Psoas muscle (tissue), 8 donors: Measurements from ENCODE around the gene GHRH. TPM values are rescaled to one million over a fixed set of nuclear protein-coding genes. Genes with fewer than 3 reads are reported as not detected.

Experiments
- ATAC-seq, 4 donors: fragments of 200-7000 bp; cut with Tn5 transposase; one replicate each; pipeline ENCODE4 v1.9.1; 2020; ENCODE audit warnings: moderate library complexity in 3 of 4, mild to moderate bottlenecking in 2 of 4
- DNase-seq, 2 donors: peaks; one replicate each; pipeline ENCODE4 v3.0.0-alpha.2; 2020
- H3K27ac ChIP-seq: fragments of 200-600 bp; one replicate; pipeline ENCODE4 v1.8.0; 2022
- H3K27me3 ChIP-seq, 3 donors: fragments of 200-600 bp in 1 of 3; one replicate each; pipeline versions ENCODE4 v1.6.1 to v1.8.0; 2013 to 2022; ENCODE audit warnings: low read length in 2 of 3, mild to moderate bottlenecking in 2 of 3, moderate library complexity in 1 of 3; ENCODE audit not compliant: insufficient read depth in 3 of 3
- H3K36me3 ChIP-seq, 2 donors: fragments of 200-600 bp in 1 of 2; one replicate each; pipeline versions ENCODE4 v1.6.1 to v1.8.0; 2013 to 2022; ENCODE audit warnings: low read depth in 1 of 2, mild to moderate bottlenecking in 1 of 2, moderate library complexity in 1 of 2; ENCODE audit not compliant: insufficient read depth in 1 of 2
- H3K4me1 ChIP-seq: fragments of 200-600 bp; one replicate; pipeline ENCODE4 v1.8.0; 2022
- H3K4me3 ChIP-seq: fragments of 200-600 bp; one replicate; pipeline ENCODE4 v1.8.0; 2022; ENCODE audit warnings: mild to moderate bottlenecking
- H3K9me3 ChIP-seq: fragments of 200-600 bp; one replicate; pipeline ENCODE4 v1.8.0; 2022
- WGBS, 3 donors: extraction: QIAGEN DNeasy Blood & Tissue Kit; methylation state at CpG; one replicate each; pipeline versions ENCODE4 v1.1.6 to v1.1.7; 2013; 5-methylcytosine and 5-hydroxymethylcytosine counted together
- intact Hi-C, 2 donors: fragments of 100-400 bp; cut with DNase I; formaldehyde crosslinking; loops; one replicate each; pipeline versions ENCODE4 v1.11.0 to v1.14.2; 2022
- polyA plus RNA-seq, 3 donors: library from polyadenylated mRNA; stranded (reverse); fragments of 200-250 nt; gene quantifications; one replicate each; pipeline ENCODE4 v1.2.3, GENCODE V29; 2013
- total RNA-seq, 4 donors: library from RNA; stranded (reverse); fragmentation: NEBNext Ultra II Directional in 2 of 4; extraction: Animal tissue kit (Norgen Biotek cat#: 25700) in 2 of 4; gene quantifications; one replicate each; pipeline versions ENCODE4 v1.2.1 to v1.2.4, GENCODE V29; 2021 to 2023
- TF ChIP-seq, protein P1 (sequence below): fragments of 200-600 bp; IDR thresholded peaks from one replicate; pipeline ENCODE4 v1.8.0; 2022; ENCODE audit warnings: antibody characterized with exemption
- donor health status: healthy with polysubstance abuse.
- donor health status: DM: no; HTN: no; CAD: no; lungs with moderate emphysema.
- donor health status: Bipolar disorder and iron deficiency.
- donor health status: healthy.
- donor health status: DM: yes; HTN: yes; CAD: no.
- donor health status: DM: no; HTN: no; CAD: no.
- donor health status: DM: no; HTN: no; CAD: no.
- donor health status: DM: yes; HTN: yes; CAD: no.

Gene GHRH
- total and polyA plus RNA-seq, 7 donors, result not detected

DNA sequence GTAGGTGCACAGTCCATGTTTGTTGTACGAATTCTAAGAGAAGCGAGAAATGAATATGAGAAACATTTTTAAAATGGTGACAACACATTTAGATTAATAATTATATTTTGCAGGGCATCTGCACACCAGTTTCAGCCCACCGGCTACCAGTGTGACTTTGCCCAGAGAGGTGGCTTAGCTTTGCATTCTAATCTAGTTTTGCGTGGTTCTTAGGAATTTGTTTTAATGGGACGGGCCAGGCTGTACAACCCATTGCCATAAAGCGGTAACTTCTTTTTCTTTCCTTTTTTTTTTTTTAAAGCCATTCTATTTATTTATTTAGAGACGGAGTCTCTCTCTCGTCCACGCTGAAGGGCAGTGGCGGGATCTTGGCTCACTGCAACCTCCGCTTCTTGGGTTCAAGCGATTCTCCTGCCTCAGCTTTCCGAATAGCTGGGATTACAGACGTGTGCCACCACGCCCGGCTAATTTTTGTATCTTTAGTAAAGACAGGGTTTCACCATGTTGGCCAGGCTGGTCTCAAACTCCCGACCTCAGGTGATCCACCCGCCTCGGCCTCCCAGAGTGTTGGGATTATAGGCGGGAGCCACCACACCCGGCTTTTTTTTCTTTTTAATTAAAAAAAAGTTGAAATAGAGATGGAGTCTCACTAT, 28.7 kb upstream of the GHRH start:
- intact Hi-C loops, result no loop called here
- peak overlapping the region; percentile 94 for H3K4me3 ChIP-seq
- H3K9me3 ChIP-seq, result no peaks in the 10 kb centered on the region
- no peaks in the 10 kb centered on the region for H3K36me3 ChIP-seq
- DNase-seq (no peak), ATAC-seq (no peak)
- TF ChIP-seq, protein P1, sequence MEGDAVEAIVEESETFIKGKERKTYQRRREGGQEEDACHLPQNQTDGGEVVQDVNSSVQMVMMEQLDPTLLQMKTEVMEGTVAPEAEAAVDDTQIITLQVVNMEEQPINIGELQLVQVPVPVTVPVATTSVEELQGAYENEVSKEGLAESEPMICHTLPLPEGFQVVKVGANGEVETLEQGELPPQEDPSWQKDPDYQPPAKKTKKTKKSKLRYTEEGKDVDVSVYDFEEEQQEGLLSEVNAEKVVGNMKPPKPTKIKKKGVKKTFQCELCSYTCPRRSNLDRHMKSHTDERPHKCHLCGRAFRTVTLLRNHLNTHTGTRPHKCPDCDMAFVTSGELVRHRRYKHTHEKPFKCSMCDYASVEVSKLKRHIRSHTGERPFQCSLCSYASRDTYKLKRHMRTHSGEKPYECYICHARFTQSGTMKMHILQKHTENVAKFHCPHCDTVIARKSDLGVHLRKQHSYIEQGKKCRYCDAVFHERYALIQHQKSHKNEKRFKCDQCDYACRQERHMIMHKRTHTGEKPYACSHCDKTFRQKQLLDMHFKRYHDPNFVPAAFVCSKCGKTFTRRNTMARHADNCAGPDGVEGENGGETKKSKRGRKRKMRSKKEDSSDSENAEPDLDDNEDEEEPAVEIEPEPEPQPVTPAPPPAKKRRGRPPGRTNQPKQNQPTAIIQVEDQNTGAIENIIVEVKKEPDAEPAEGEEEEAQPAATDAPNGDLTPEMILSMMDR, result no peak
- no peaks in the 10 kb centered on the region for H3K27me3 ChIP-seq
- peak overlapping the region; percentile 97 for H3K27ac ChIP-seq
- WGBS, 3 donors, result 58 to 66% (median 61%) methylated on average over 21 of the region's 21 CpGs
- peaks cover 27% of the 10 kb centered on the region for H3K4me1 ChIP-seq

DNA sequence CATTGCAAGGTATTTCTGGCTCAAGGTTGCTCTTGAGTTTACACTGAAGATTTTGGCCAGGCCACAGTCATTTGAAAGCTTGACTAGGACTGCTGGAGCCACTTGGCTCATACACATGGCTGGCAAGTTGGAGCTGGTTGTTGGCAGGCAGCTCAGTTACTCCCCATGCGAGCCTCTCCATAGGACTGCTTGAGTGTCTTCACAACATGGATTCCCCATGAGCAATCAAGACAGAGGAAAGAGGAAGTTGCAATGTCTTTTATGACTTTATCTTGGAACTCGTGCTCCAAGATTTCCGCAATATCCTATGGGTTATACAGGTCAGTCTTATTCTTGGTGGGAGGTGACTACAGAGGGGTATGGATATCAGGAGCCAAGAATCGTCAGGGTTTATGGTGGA, 26.5 kb upstream of the GHRH start:
- intact Hi-C loops, result loop anchor here in 1 of 2 donors (5.0 kb wide), 1 partner anchor 94 kb away; no protein-coding TSS in a partner anchor
- Histone ChIP-seq H3K4me1 (peaks cover 17% of the 10 kb centered on the region), H3K9me3 (no peaks in the 10 kb centered on the region), H3K27me3 (no peaks in the 10 kb centered on the region), H3K4me3 (no peak overlapping the region), H3K36me3 (no peaks in the 10 kb centered on the region), H3K27ac (peak overlapping the region; percentile 6)
- TF ChIP-seq, protein P1, result no peak
- ATAC-seq (peak in 3 of 4 donors; percentile 22 to 55 (median 38)), DNase-seq (no peak)
- 70 to 74% (median 73%) methylated on average over 4 of the region's 4 CpGs for WGBS, 3 donors

DNA sequence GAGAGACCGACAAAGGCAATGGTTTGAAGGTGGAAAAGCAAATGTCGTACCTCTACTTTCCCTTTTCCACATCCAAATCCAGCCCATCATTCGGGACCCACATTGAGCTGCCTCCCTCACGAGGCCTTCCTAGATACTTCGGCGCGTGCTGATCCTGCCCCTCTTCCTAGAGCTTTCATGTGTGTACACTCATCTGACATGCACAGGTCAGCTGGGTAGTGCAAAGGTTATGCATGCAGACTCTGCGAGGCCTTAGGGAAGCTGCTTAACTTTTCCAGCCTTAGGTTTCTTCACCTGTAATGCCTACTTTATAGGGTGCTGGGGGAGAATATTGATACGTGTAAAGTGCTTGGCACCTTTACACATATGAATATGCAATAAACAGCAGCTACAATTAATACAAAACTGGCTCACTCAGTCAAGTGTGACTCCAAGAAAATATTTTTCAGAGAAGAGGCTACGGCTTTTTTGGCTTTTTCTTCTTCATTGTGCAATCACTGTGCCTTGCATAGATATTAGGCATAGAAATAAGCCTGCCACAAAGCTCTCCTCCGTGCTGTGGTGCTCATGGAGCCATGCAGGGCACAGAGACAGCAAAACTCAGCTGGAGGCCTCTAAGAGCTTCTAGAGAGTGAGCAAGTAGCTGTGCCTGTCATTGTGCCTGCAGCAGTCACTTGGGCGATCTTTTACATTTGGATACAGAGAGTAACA, 24.2 kb upstream of the GHRH start:
- intact Hi-C loops, result loop anchor here in 1 of 2 donors (5.0 kb wide), 1 partner anchor 96 kb away; no protein-coding TSS in a partner anchor
- DNase-seq, result no peak
- 82 to 87% (median 83%) methylated on average over 12 of the region's 12 CpGs for WGBS, 3 donors

DNA sequence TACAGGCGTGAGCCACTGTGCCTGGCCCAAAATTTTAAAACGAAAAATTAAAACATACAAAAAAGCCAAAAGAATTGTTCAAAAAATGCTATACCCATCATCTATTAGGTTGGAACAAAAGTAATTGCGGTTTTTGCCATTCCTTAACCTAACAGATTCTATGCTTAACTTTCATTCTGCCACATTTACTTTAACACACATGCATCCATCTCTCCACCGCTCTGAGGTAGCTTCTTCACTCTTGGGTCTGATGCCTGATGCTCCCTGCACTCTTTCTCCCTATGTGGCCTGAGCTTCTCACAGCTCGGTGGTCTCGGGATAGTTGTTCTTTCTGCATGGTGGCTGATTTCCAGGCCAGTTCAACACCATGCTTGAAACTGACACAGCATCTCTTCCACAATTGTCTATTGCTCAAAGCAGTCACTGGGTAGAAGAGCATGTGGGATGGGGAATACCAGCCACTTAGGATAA, 23.1 kb upstream of the GHRH start:
- Histone ChIP-seq H3K27me3 (no peaks in the 10 kb centered on the region), H3K9me3 (no peaks in the 10 kb centered on the region), H3K36me3 (no peaks in the 10 kb centered on the region), H3K4me1 (peaks cover 8% of the 10 kb centered on the region), H3K27ac (no peak overlapping the region), H3K4me3 (no peak overlapping the region)
- TF ChIP-seq, protein P1, result no peak
- intact Hi-C loops, result loop anchor here in 1 of 2 donors (5.0 kb wide), 1 partner anchor 98 kb away; no protein-coding TSS in a partner anchor
- WGBS, 3 donors, result 87 to 90% (median 88%) methylated on average over 6 of the region's 6 CpGs
- no peak for DNase-seq
- no peak for ATAC-seq

More for the DNA sequence above, 24.2 kb upstream of the GHRH start:
- ATAC-seq, result no peak
- Histone ChIP-seq H3K27ac (no peak overlapping the region), H3K27me3 (no peaks in the 10 kb centered on the region), H3K36me3 (no peaks in the 10 kb centered on the region), H3K4me1 (peaks cover 15% of the 10 kb centered on the region), H3K9me3 (no peaks in the 10 kb centered on the region), H3K4me3 (no peak overlapping the region)
- TF ChIP-seq, protein P1, result no peak
